GM12801 (cell line): ENCODE measurements around the gene ALG14.

ENCODE experiments used
- CTCF ChIP-seq: IDR thresholded peaks from one replicate; pipeline ENCODE4 v1.5.1; 2011; ENCODE audit warnings: control low read depth; ENCODE audit not compliant: insufficient read length; ENCODE audit errors: extremely low read depth

Gene ALG14

GRCh38 chr1:95085376-95085775 lies 12.6 kb upstream of the ALG14 start:
- TF ChIP-seq CTCF, result no peak

GRCh38 chr1:95084317-95085176 lies 11.8 kb upstream of the ALG14 start:
- TF ChIP-seq CTCF, result peak; percentile 5

GRCh38 chr1:95080879-95081278 lies 8.1 kb upstream of the ALG14 start:
- no peak for TF ChIP-seq CTCF

- no peak for TF ChIP-seq CTCF
Observed at GRCh38 chr1:95080446-95080845, 7.7 kb upstream of the ALG14 start.

- no peak for TF ChIP-seq CTCF
Observed at GRCh38 chr1:95076034-95076433, 3.3 kb upstream of the ALG14 start.

GRCh38 chr1:95073446-95073845 lies 695 bp upstream of the ALG14 start:
- TF ChIP-seq CTCF, result no peak

GRCh38 chr1:95072117-95072516 lies 634 bp downstream of the ALG14 start:
- no peak for TF ChIP-seq CTCF
